GM12874 (cell line): ENCODE results near the gene CCDC146.

Source experiments
- TF ChIP-seq, protein P1 (sequence below): IDR thresholded peaks from 2 replicates; pipeline ENCODE4 v1.5.1; 2011; ENCODE audit warnings: low read depth, mild to moderate bottlenecking, control low read depth, low read length, moderate library complexity; ENCODE audit not compliant: insufficient read depth

Gene CCDC146

DNA sequence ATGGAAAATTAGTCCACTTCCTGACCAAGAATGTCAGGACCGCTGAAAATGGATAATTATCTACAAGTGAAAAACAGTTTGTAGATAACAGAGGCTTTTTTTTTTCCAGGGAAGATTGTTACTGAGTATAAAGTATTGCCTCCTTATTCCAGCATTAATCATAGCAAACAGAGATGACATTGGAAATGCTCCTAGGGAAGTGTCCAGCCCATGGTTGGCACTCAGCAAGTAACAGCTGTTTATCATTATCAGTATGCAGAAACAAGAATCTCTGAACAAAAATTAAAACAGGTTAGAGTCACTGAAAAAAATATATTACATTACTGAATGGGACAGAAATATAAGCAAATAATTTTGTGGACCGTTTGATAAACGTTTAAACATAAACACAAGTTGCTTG is 62.6 kb downstream of the CCDC146 start:
- TF ChIP-seq, protein P1, sequence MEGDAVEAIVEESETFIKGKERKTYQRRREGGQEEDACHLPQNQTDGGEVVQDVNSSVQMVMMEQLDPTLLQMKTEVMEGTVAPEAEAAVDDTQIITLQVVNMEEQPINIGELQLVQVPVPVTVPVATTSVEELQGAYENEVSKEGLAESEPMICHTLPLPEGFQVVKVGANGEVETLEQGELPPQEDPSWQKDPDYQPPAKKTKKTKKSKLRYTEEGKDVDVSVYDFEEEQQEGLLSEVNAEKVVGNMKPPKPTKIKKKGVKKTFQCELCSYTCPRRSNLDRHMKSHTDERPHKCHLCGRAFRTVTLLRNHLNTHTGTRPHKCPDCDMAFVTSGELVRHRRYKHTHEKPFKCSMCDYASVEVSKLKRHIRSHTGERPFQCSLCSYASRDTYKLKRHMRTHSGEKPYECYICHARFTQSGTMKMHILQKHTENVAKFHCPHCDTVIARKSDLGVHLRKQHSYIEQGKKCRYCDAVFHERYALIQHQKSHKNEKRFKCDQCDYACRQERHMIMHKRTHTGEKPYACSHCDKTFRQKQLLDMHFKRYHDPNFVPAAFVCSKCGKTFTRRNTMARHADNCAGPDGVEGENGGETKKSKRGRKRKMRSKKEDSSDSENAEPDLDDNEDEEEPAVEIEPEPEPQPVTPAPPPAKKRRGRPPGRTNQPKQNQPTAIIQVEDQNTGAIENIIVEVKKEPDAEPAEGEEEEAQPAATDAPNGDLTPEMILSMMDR = no peak

DNA sequence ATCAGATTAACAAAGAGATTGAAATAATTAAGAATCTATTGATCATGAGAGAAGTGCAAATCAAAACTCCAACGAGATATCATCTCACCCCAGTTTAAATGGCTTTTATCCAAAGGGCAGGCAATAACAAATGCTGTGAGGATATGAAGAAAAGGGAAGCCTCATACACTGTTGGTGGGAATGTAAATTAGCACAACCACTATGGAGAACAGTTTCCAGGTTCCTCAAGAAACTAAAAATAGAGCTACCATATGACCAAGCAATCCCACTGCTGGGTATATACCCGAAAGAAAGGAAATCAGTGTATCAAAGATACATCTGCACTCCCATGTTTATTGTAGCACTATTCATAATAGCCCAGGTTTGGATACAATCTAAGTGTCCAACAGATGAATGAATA is 63.5 kb downstream of the CCDC146 start:
- TF ChIP-seq, protein P1 = no peak

DNA sequence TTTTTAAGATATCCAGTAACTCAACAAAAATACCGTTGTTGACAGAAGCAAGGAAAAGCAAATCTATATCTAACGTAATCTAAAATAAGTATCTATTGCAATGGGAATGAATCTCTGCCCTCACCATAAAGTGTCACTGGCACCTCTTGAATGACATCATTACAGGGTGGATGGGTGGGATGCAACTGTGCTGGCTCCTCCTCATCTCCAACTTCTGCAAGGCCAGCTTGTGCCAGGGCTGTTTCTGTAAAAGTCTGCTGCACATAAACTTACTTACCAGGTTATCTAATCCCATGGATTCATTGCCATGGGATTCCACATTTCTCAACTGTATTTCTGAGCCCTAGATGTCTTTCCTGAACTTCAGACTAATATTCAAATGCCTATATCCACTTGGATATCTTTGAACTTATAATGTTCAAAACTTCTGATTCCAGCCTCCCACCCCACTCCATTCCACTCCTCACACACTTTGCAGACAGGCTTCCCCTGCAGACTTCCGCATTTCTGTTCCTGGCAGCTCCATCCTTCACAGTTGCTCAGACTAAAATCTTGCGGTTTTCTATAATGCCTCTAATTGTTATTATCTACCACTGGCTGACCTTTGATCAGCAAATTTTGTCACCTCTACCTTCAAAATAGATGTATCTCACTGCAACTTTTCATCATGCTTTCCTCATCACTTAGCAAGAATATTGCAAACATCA is 66.5 kb downstream of the CCDC146 start:
- TF ChIP-seq, protein P1 = no peak

DNA sequence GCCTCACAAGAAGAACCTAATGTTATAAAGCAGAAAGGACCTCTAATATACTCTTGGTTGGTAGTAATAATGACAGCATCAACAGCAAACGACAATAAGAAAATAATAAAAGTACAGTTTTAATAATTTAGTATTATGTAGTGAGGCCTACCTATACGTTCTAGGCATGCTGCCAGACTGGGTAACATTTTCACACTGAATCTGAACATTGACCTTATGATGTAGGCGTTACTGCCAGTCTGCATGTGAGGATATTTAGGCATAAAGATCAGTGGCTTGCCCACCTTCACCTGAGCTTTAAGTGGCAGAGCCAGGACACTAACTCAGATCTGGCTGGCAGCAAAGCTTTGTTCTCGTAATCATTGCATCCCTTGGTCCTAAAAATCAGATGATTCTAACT is 74.7 kb downstream of the CCDC146 start:
- TF ChIP-seq, protein P1 = no peak

DNA sequence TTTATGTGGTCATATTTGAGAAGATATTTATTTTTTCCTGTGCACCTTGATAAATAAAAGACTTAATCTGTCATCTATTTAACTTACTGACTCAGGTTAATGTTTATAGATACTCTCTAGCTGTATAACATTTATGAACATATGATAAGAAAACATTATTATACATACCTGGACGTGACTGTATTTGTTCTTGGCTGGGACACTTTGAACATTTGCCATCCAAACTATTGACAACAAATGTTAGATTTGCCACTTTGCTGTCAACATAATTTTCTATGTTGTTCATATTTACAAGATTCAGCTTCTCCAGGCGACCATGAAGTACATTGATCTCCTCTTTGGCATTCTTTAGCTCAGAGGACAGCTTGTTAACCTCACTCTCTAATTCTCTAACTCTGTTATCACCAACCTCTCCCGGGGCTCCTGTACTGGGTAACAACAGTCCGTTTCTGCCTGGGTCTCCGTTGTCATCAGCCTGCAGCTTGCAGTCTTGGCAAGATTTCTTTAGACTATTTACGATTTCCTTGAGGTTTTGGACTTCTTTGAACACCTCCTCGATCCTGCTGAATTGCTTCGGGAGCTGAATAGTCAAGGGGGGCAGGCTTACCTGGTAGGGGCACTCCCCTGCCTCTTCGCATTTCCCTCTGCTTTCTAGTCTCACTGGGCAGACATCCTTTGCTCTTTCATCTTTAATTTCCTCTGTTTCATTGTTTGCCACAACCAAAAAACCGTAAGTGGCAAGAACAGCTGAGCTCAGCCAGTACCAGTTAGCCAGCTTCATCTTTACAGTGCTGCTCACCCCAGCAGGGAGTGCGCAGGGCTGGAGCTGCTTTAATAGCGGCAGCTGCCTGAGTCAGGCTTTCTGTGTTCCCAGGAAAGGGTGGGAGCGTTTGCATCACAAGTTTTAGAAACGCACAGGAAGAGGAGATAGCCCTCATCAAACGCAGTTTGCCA is 76.9 kb downstream of the CCDC146 start, which contains the start of gene FGL2:
Gene FGL2 (minus strand): TSS at position 807 of the 954 bp plus-strand sequence. CDS start 26 bp downstream, at position 781.
- TF ChIP-seq, protein P1 = no peak

DNA sequence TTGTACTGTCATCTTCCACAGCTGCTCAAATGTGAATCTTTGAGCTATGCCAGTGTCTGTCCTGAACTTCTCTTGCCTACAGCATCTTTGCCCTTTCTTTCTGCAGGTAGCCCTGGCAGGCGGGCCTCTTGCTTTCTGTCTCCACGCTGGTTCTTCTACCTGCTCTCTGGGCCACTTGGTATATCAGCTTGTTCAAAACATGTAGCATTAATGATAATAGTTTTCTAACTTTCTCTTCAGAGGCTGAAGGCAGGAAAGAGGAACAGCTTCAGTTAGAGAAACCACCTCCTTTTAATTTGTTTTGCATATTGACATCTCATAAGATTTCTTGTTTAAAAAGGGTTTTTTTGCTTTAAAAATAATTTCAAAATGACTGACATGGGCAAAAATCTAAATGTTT is 78.1 kb downstream of the CCDC146 start:
- TF ChIP-seq, protein P1 = no peak

DNA sequence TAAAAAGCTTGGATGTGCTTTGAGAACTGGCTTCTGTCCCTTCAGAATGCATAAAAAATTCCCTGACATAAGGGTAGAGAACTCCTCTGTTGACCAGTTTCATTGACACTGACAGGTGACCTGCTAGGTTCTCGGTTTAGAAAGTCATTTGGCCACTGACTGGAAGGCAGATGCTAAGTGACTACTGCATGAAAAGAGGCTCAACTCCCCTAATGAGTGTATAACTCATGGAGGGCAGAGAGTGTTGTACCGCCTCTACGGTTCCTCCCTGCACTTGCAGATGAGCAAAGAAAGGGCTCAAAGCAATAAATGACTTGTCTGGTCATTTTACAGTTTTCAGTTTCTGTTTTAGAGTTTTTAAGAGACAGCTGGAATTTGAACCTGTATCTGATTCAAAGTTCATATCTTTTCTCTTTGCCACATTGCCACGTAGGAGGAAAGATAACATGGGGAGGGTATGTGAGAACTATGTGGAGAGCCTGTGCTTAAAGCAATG is 80.1 kb downstream of the CCDC146 start:
- TF ChIP-seq, protein P1 = no peak
